HS-5 (cell line): ENCODE data around the gene IGSF9.
A peak's percentile ranks its signal among the peaks of the same experiment; 100 is the strongest.

Source experiments
- DNase-seq: peaks from one replicate; pipeline ENCODE4 v3.0.0-alpha.2; 2012; ENCODE audit warnings: low read depth

IGSF9 gene

GRCh38 chr1:159897962-159898361, 47.5 kb downstream of the IGSF9 start:
- DNase-seq, result no peak

- no peak for DNase-seq
Measured at GRCh38 chr1:159896546-159896930, 48.9 kb downstream of the IGSF9 start.

GRCh38 chr1:159895836-159896545, 49.4 kb downstream of the IGSF9 start:
- no peak for DNase-seq

- no peak for DNase-seq
Measured at GRCh38 chr1:159895286-159895685, 50.1 kb downstream of the IGSF9 start.

- no peak for DNase-seq
Measured at GRCh38 chr1:159892944-159893343, 52.5 kb downstream of the IGSF9 start.

- DNase-seq, result peak; percentile 77
Measured at GRCh38 chr1:159891275-159892157, 53.9 kb downstream of the IGSF9 start.

- no peak for DNase-seq
Measured at GRCh38 chr1:159890390-159890789, 55.0 kb downstream of the IGSF9 start.

- DNase-seq, result peak; percentile 93
Measured at GRCh38 chr1:159889821-159890252, 55.6 kb downstream of the IGSF9 start.

- no peak for DNase-seq
Measured at GRCh38 chr1:159889202-159889601, 56.2 kb downstream of the IGSF9 start.

- no peak for DNase-seq
Measured at GRCh38 chr1:159884296-159884695, 61.1 kb downstream of the IGSF9 start.

- no peak for DNase-seq
Measured at GRCh38 chr1:159883134-159883533, 62.3 kb downstream of the IGSF9 start.

- no peak for DNase-seq
Measured at GRCh38 chr1:159882527-159882862, 62.9 kb downstream of the IGSF9 start.

- DNase-seq, result peak; percentile 97
Measured at GRCh38 chr1:159881622-159882526, 63.5 kb downstream of the IGSF9 start.

GRCh38 chr1:159880430-159880829, 65.0 kb downstream of the IGSF9 start:
- DNase-seq, result no peak

- peak; percentile 84 for DNase-seq
Measured at GRCh38 chr1:159879977-159880376, 65.4 kb downstream of the IGSF9 start.

GRCh38 chr1:159879136-159879535, 66.3 kb downstream of the IGSF9 start:
- DNase-seq, result no peak

GRCh38 chr1:159877695-159878444, 67.5 kb downstream of the IGSF9 start:
- DNase-seq, result no peak
